SU-DHL-6 (cell line): ENCODE results near the gene IFI16.
"Not testable (repeated sequence)": the region's sequence is repeated elsewhere in the genome, so short reads cannot be mapped to it uniquely, and the experiment has no call there.

ENCODE experiments used
- H2AFZ ChIP-seq: fragments of 200-600 bp; sonication (generic); 2 replicates; pipeline ENCODE4 v1.6.1; 2014; ENCODE audit warnings: low read depth, mild to moderate bottlenecking, moderate library complexity, mixed read lengths, antibody characterized with exemption, low read length; ENCODE audit not compliant: severe bottlenecking
- H3F3A ChIP-seq: fragments of 200-600 bp; shearing (Covaris generic); 2 replicates; pipeline ENCODE4 v1.6.0; 2016; ENCODE audit warnings: antibody characterized with exemption, mild to moderate bottlenecking; ENCODE audit not compliant: insufficient read depth
- H3K27ac ChIP-seq: fragments of 200-600 bp; sonication (generic); 2 replicates; pipeline ENCODE4 v1.5.1; 2016; ENCODE audit warnings: low read depth, mild to moderate bottlenecking, low read length, moderate library complexity, mixed read lengths
- H3K27me3 ChIP-seq: fragments of 200-600 bp; sonication (generic), shearing (Covaris generic); 2 replicates; pipeline ENCODE4 v1.6.0; 2014; ENCODE audit warnings: mild to moderate bottlenecking, low read length
- H3K36me3 ChIP-seq: fragments of 200-600 bp; sonication (generic); 2 replicates; pipeline ENCODE4 v1.6.1; 2014; ENCODE audit warnings: mild to moderate bottlenecking, low read length, mixed read lengths
- H3K4me2 ChIP-seq: fragments of 300-600, 200-600 bp; shearing (Covaris generic), sonication (generic); 2 replicates; pipeline ENCODE4 v1.6.0; 2014; ENCODE audit warnings: low read length, low read depth, mild to moderate bottlenecking; ENCODE audit not compliant: poor library complexity, severe bottlenecking
- H3K4me3 ChIP-seq: fragments of 200-600 bp; sonication (generic); 2 replicates; pipeline ENCODE4 v1.5.1; 2014; ENCODE audit warnings: antibody characterized with exemption, low read length, mild to moderate bottlenecking, mixed read lengths; ENCODE audit not compliant: insufficient read depth, poor library complexity, severe bottlenecking
- H3K79me2 ChIP-seq: fragments of 200-600 bp; sonication (generic); 2 replicates; pipeline ENCODE4 v1.6.1; 2014; ENCODE audit warnings: mild to moderate bottlenecking, low read length, moderate library complexity; ENCODE audit not compliant: insufficient read depth
- H3K9ac ChIP-seq: fragments of 200-600 bp; sonication (generic); 2 replicates; pipeline ENCODE4 v1.7.0; 2014; ENCODE audit warnings: mild to moderate bottlenecking, low read length
- H3K9me2 ChIP-seq: fragments of 200-600 bp; sonication (generic); replicated peaks from 2 replicates; pipeline ENCODE4 v1.6.1; 2014; ENCODE audit warnings: low read length; ENCODE audit not compliant: insufficient read depth
- H3K9me3 ChIP-seq: fragments of 200-600 bp; sonication (generic); 2 replicates; pipeline ENCODE4 v1.6.1; 2014; ENCODE audit warnings: low read length, mixed read lengths; ENCODE audit not compliant: insufficient read depth
- H4K20me1 ChIP-seq: fragments of 200-600 bp; sonication (generic); 2 replicates; pipeline ENCODE4 v1.6.1; 2014; ENCODE audit warnings: low read depth, mild to moderate bottlenecking, antibody characterized with exemption, low read length, moderate library complexity, mixed read lengths
- CTCF ChIP-seq: fragments of 200-600 bp; sonication (generic); IDR thresholded peaks from one replicate; pipeline ENCODE4 v1.5.1; 2017; ENCODE audit warnings: antibody characterized with exemption, mild to moderate bottlenecking, low read length, moderate library complexity; ENCODE audit not compliant: insufficient read depth, poor library complexity, severe bottlenecking
- EZH2phosphoT487 ChIP-seq: fragments of 200-600 bp; sonication (generic), shearing (Covaris generic); conservative IDR thresholded peaks from 2 replicates; pipeline ENCODE4 v1.6.1; 2018; ENCODE audit warnings: mild to moderate bottlenecking, antibody characterized with exemption, low read length, moderate library complexity, mixed read lengths

IFI16 gene

GRCh38 chr1:159030877-159031447 lies 21.3 kb downstream of the IFI16 start:
- Histone ChIP-seq H3K79me2 (peaks cover 67% of the 10 kb centered on the region), H3K36me3 (peaks cover 67% of the 10 kb centered on the region), H3K4me3 (no peak overlapping the region), H4K20me1 (peaks cover 32% of the 10 kb centered on the region), H3K4me2 (no peak overlapping the region), H3K9ac (no peak overlapping the region), H3K27me3 (no peaks in the 10 kb centered on the region), H2AFZ (no peak overlapping the region), H3K27ac (no peak overlapping the region), H3K9me2 (no peaks in the 10 kb centered on the region), H3K9me3 (no peaks in the 10 kb centered on the region), H3F3A (no peaks in the 10 kb centered on the region)
- TF ChIP-seq CTCF, result no peak
- no peak for TF ChIP-seq EZH2phosphoT487

- no peaks in the 10 kb centered on the region for H3F3A ChIP-seq
- H4K20me1 ChIP-seq, result 0 out of 2 replicates have a peak, but pooled peaks cover 4% of the 10 kb centered on the region
- no peak overlapping the region for H2AFZ ChIP-seq
- H3K9ac ChIP-seq, result no peak overlapping the region
- H3K9me2 ChIP-seq, result no peaks in the 10 kb centered on the region
- no peak overlapping the region for H3K27ac ChIP-seq
- peaks cover 73% of the 10 kb centered on the region for H3K36me3 ChIP-seq
- no peak overlapping the region for H3K4me3 ChIP-seq
- no peak overlapping the region for H3K4me2 ChIP-seq
- TF ChIP-seq EZH2phosphoT487, result no peak
- no peak for TF ChIP-seq CTCF
- H3K27me3 ChIP-seq, result no peaks in the 10 kb centered on the region
- no peaks in the 10 kb centered on the region for H3K9me3 ChIP-seq
- peaks cover 24% of the 10 kb centered on the region; the same call in 1 of the 2 replicates for H3K79me2 ChIP-seq
These were observed 30.5 kb downstream of the IFI16 start for GRCh38 chr1:159040206-159040605.

- TF ChIP-seq CTCF, result no peak
- no peak for TF ChIP-seq EZH2phosphoT487
- Histone ChIP-seq H3K4me3 (no peak overlapping the region), H3K9me3 (no peaks in the 10 kb centered on the region)
These were observed 31.4 kb downstream of the IFI16 start for GRCh38 chr1:159040893-159041724.

GRCh38 chr1:159046486-159046885 lies 36.8 kb downstream of the IFI16 start:
- not testable (repeated sequence) for H3K4me2 ChIP-seq

More at GRCh38 chr1:159040893-159041724, 31.4 kb downstream of the IFI16 start:
- peaks cover 69% of the 10 kb centered on the region for H3K36me3 ChIP-seq
- no peak overlapping the region for H3K27ac ChIP-seq
- no peaks in the 10 kb centered on the region for H3K9me2 ChIP-seq
- H4K20me1 ChIP-seq, result no peaks in the 10 kb centered on the region
- H3K9ac ChIP-seq, result no peak overlapping the region
- H3K4me2 ChIP-seq, result no peak overlapping the region
- no peaks in the 10 kb centered on the region; the same call in 1 of the 2 replicates for H3F3A ChIP-seq
- H3K27me3 ChIP-seq, result no peaks in the 10 kb centered on the region
- H3K79me2 ChIP-seq, result peaks cover 24% of the 10 kb centered on the region; the same call in 1 of the 2 replicates
- no peak overlapping the region for H2AFZ ChIP-seq

More at GRCh38 chr1:159046486-159046885, 36.8 kb downstream of the IFI16 start:
- not testable (repeated sequence) for H3K27me3 ChIP-seq, H2AFZ ChIP-seq, H3K9me2 ChIP-seq, H3K27ac ChIP-seq, H3K9ac ChIP-seq, H3K79me2 ChIP-seq, H4K20me1 ChIP-seq, H3K4me3 ChIP-seq, H3K9me3 ChIP-seq
- Histone ChIP-seq H3K36me3 (peaks cover 47% of the 10 kb centered on the region), H3F3A (peaks cover 13% of the 10 kb centered on the region; the same call in 1 of the 2 replicates)
